OCI-LY3 (cell line): Measurements from ENCODE around the gene ADGRF3.

Source experiments
- EZH2phosphoT487 ChIP-seq: fragments of 200-600 bp; shearing (Covaris generic); IDR thresholded peaks from 2 replicates; pipeline ENCODE4 v1.6.1; 2018; ENCODE audit warnings: antibody characterized with exemption, mixed run types, low read depth
- TF ChIP-seq, protein P1 (sequence below): fragments of 200-600, 300-600 bp; sonication (generic); IDR thresholded peaks from 2 replicates; pipeline ENCODE4 v1.5.1; 2014; ENCODE audit warnings: antibody characterized with exemption, low read length, low read depth

DNA sequence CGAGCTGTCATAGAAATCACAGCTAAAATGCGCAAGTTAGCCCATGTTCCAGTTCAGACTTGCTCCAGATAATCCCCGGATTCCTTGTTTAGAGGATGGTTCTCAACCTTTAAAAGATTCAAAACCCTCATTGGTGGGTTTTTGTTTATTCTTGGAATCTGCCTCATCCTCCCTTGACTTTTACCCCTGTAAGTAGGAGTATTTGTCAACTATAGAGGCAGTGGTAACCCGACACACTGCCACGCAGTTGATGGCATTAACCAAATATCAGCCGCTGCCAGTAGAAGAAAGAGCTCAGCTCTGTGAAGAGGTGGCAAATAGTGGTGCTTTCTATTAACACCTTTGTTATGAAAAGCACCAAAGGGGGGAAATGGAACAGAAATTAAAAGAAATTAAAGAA, 41.0 kb downstream of the ADGRF3 start:
- TF ChIP-seq, protein P1, sequence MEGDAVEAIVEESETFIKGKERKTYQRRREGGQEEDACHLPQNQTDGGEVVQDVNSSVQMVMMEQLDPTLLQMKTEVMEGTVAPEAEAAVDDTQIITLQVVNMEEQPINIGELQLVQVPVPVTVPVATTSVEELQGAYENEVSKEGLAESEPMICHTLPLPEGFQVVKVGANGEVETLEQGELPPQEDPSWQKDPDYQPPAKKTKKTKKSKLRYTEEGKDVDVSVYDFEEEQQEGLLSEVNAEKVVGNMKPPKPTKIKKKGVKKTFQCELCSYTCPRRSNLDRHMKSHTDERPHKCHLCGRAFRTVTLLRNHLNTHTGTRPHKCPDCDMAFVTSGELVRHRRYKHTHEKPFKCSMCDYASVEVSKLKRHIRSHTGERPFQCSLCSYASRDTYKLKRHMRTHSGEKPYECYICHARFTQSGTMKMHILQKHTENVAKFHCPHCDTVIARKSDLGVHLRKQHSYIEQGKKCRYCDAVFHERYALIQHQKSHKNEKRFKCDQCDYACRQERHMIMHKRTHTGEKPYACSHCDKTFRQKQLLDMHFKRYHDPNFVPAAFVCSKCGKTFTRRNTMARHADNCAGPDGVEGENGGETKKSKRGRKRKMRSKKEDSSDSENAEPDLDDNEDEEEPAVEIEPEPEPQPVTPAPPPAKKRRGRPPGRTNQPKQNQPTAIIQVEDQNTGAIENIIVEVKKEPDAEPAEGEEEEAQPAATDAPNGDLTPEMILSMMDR = no peak
- no peak for TF ChIP-seq EZH2phosphoT487
